GM23338 (cell line): ENCODE results near the gene PLA2G1B. TPM values are rescaled to one million over a fixed set of nuclear protein-coding genes. Genes with fewer than 3 reads are reported as not detected.

Source experiments
- ATAC-seq: fragments of 200-7000 bp; cut with Tn5 transposase; 3 replicates; pipeline ENCODE4 v1.9.1; 2020
- DNase-seq: peaks from one replicate; pipeline ENCODE4 v3.0.0-alpha.2; 2015; ENCODE audit warnings: low spot score
- H2AFZ ChIP-seq: fragments of 200-600 bp; sonication (generic); 2 replicates; pipeline ENCODE4 v1.8.0; 2016; ENCODE audit warnings: antibody characterized with exemption, mild to moderate bottlenecking, moderate library complexity
- H3F3A ChIP-seq: fragments of 200-600 bp; sonication (generic); replicated peaks from 2 replicates; pipeline ENCODE4 v1.8.0; 2017; ENCODE audit warnings: antibody characterized with exemption, mixed run types, low read depth
- H3K27ac ChIP-seq: fragments of 200-600 bp; sonication (generic); 2 replicates; pipeline ENCODE4 v1.6.1; 2016; ENCODE audit warnings: low read depth
- H3K27me3 ChIP-seq: fragments of 200-600 bp; sonication (generic); 2 replicates; pipeline ENCODE4 v1.8.0; 2016; ENCODE audit warnings: mild to moderate bottlenecking, mixed run types, moderate library complexity; ENCODE audit not compliant: insufficient read depth
- H3K36me3 ChIP-seq: fragments of 200-600 bp; sonication (generic); 2 replicates; pipeline ENCODE4 v1.8.0; 2016; ENCODE audit warnings: mild to moderate bottlenecking; ENCODE audit not compliant: insufficient read depth
- H3K4me1 ChIP-seq: fragments of 200-600 bp; sonication (generic); 2 replicates; pipeline ENCODE4 v1.8.0; 2016; ENCODE audit warnings: mild to moderate bottlenecking, moderate library complexity; ENCODE audit not compliant: insufficient read depth
- H3K4me2 ChIP-seq: fragments of 200-600 bp; sonication (generic); 2 replicates; pipeline ENCODE4 v1.7.1; 2017; ENCODE audit warnings: mixed run types
- H3K4me3 ChIP-seq: fragments of 200-600 bp; sonication (generic); 2 replicates; pipeline ENCODE4 v1.6.1; 2016; ENCODE audit warnings: mixed run types
- H3K79me2 ChIP-seq: fragments of 200-600 bp; sonication (generic); replicated peaks from 2 replicates; pipeline ENCODE4 v1.8.0; 2017; ENCODE audit warnings: mild to moderate bottlenecking; ENCODE audit not compliant: insufficient read depth
- H3K9me2 ChIP-seq: fragments of 200-600 bp; sonication (generic); 2 replicates; pipeline ENCODE4 v1.8.0; 2017; ENCODE audit not compliant: insufficient read depth
- H4K20me1 ChIP-seq: fragments of 200-600 bp; sonication (generic); replicated peaks from 2 replicates; pipeline ENCODE4 v1.8.0; 2017; ENCODE audit warnings: mild to moderate bottlenecking; ENCODE audit not compliant: insufficient read depth
- H3K27ac Mint-ChIP-seq: 2 replicates; pipeline ENCODE4 v1.8.0; 2020; ENCODE audit warnings: inconsistent platforms, mild to moderate bottlenecking, moderate library complexity, mixed read lengths
- H3K27me3 Mint-ChIP-seq: 3 replicates; pipeline ENCODE4 v1.8.0; 2022; ENCODE audit warnings: low read depth, mild to moderate bottlenecking, moderate library complexity, mixed read lengths, inconsistent platforms; ENCODE audit not compliant: insufficient read depth, poor library complexity
- H3K36me3 Mint-ChIP-seq: 3 replicates; pipeline ENCODE4 v1.8.0; 2021; ENCODE audit warnings: low read depth, mild to moderate bottlenecking, inconsistent platforms, moderate library complexity, mixed read lengths
- H3K4me1 Mint-ChIP-seq: 3 replicates; pipeline ENCODE4 v1.8.0; 2020; ENCODE audit warnings: mild to moderate bottlenecking, inconsistent platforms, mixed read lengths
- H3K4me3 Mint-ChIP-seq: 3 replicates; pipeline ENCODE4 v1.8.0; 2021; ENCODE audit warnings: moderate library complexity, mild to moderate bottlenecking, inconsistent platforms, mixed read lengths
- H3K9me3 Mint-ChIP-seq: 3 replicates; pipeline ENCODE4 v1.8.0; 2020; ENCODE audit warnings: moderate library complexity, mild to moderate bottlenecking, inconsistent platforms, mixed read lengths
- CREB1 ChIP-seq: fragments of 250-450 bp; sonication (Bioruptor Pico); IDR thresholded peaks from 2 replicates; pipeline ENCODE4 v1.5.0; 2020; ENCODE audit warnings: low read depth, mild to moderate bottlenecking, moderate library complexity
- EZH2 ChIP-seq: fragments of 200-600 bp; sonication (generic); IDR thresholded peaks from one replicate; pipeline ENCODE4 v1.8.0; 2017; ENCODE audit warnings: antibody characterized with exemption, mild to moderate bottlenecking, low read depth; ENCODE audit not compliant: unreplicated experiment
- EZH2phosphoT487 ChIP-seq: fragments of 200-600 bp; sonication (generic); IDR thresholded peaks from one replicate; pipeline ENCODE4 v1.8.1; 2018; ENCODE audit warnings: antibody characterized with exemption; ENCODE audit not compliant: unreplicated experiment
- JUNB ChIP-seq: IDR thresholded peaks from one replicate; pipeline ENCODE4 v1.6.1; 2016; ENCODE audit warnings: antibody characterized with exemption; ENCODE audit not compliant: unreplicated experiment
- NANOG ChIP-seq: IDR thresholded peaks from 2 replicates; pipeline ENCODE4 v1.6.1; 2016; ENCODE audit warnings: antibody characterized with exemption, borderline replicate concordance
- POLR2AphosphoS5 ChIP-seq: IDR thresholded peaks from 2 replicates; pipeline ENCODE4 v1.6.1; 2016; ENCODE audit warnings: antibody characterized with exemption, low read depth
- STAT1 ChIP-seq: IDR thresholded peaks from one replicate; pipeline ENCODE4 v1.6.1; 2016; ENCODE audit warnings: antibody characterized with exemption; ENCODE audit not compliant: unreplicated experiment
- ZNF114 ChIP-seq: fragments of 250-450 bp; sonication (Bioruptor Pico); IDR thresholded peaks from 2 replicates; pipeline ENCODE4 v1.5.0; 2020; ENCODE audit warnings: mild to moderate bottlenecking, moderate library complexity
- ZNF331 ChIP-seq: fragments of 250-450 bp; sonication (Bioruptor Pico); IDR thresholded peaks from 2 replicates; pipeline ENCODE4 v1.5.0; 2020; ENCODE audit warnings: low read depth, mild to moderate bottlenecking, moderate library complexity
- polyA plus RNA-seq: library from polyadenylated mRNA; unstranded; fragments of >200 nt; fragmentation: Nextera tagmentation; extraction: Ambion mirVana; gene quantifications from 2 replicates; pipeline ENCODE4 v1.2.1, GENCODE V29; 2016
- total RNA-seq: library from RNA; depleted of rRNA; stranded (reverse); fragments of >200 nt; shearing (Covaris generic); gene quantifications from 2 replicates; pipeline ENCODE4 v1.2.3, GENCODE V29; 2014
- TF ChIP-seq, protein P1 (sequence below): IDR thresholded peaks from one replicate; pipeline ENCODE4 v1.6.1; 2018; ENCODE audit warnings: antibody characterized with exemption; ENCODE audit not compliant: unreplicated experiment
- TF ChIP-seq, protein P2 (sequence below): IDR thresholded peaks from 2 replicates; pipeline ENCODE4 v1.6.1; 2016; ENCODE audit warnings: antibody characterized with exemption
- TF ChIP-seq, protein P3 (sequence below), 2 experiments: fragments of 200-600 bp in 1 of 2; sonication (generic) in 1 of 2; conservative IDR thresholded peaks; 2 replicates each; pipeline versions ENCODE4 v1.5.1 to v1.6.1; 2016 to 2017; ENCODE audit warnings: antibody characterized with exemption in 2 of 2, low read depth in 2 of 2, mild to moderate bottlenecking in 2 of 2, moderate library complexity in 1 of 2
- TF ChIP-seq, protein P4 (sequence below): fragments of 250-450 bp; sonication (Bioruptor Pico); IDR thresholded peaks from 2 replicates; pipeline ENCODE4 v1.5.0; 2020; ENCODE audit warnings: mild to moderate bottlenecking, moderate library complexity

Gene PLA2G1B
- total and polyA plus RNA-seq, 2 experiments from 2014 or later: not detected

DNA sequence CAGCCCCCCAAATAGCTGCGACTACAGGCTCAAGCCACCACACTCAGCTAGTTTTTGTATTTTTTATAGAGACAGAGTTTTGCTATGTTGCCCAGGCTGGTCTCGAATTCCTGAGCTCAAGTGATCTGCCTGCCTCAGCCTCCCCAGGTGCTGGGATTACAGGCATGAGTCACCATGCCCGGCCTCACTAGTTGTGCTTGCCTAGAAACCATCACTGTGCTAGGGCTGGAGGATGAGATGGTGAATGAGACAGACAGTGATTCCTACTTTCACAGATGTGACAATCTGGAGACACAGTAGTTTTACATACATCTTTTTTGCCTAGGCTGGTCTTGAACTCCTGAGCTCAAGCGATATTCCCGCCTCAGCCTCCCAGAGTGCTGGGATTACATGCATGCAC, 48.8 kb upstream of the PLA2G1B start:
- Mint-ChIP-seq H3K27ac (no peak overlapping the region), H3K4me1 (peaks cover 31% of the 10 kb centered on the region), H3K4me3 (no peak overlapping the region), H3K27me3 (peaks cover 9% of the 10 kb centered on the region), H3K9me3 (no peaks in the 10 kb centered on the region), H3K36me3 (no peaks in the 10 kb centered on the region)
- H3K9me2 ChIP-seq: no peaks in the 10 kb centered on the region
- no peaks in the 10 kb centered on the region for H3K79me2 ChIP-seq
- H3F3A ChIP-seq: peaks cover 7% of the 10 kb centered on the region; the same call in 1 of the 2 replicates
- H4K20me1 ChIP-seq: no peaks in the 10 kb centered on the region
- H3K27ac ChIP-seq: no peak overlapping the region
- peak; percentile 40 for ATAC-seq
- H3K4me3 ChIP-seq: no peak overlapping the region
- peaks cover 17% of the 10 kb centered on the region for H3K27me3 ChIP-seq
- peak overlapping the region; percentile 40 for H3K4me2 ChIP-seq
- H2AFZ ChIP-seq: no peak overlapping the region
- H3K36me3 ChIP-seq: no peaks in the 10 kb centered on the region
- TF ChIP-seq, protein P1, sequence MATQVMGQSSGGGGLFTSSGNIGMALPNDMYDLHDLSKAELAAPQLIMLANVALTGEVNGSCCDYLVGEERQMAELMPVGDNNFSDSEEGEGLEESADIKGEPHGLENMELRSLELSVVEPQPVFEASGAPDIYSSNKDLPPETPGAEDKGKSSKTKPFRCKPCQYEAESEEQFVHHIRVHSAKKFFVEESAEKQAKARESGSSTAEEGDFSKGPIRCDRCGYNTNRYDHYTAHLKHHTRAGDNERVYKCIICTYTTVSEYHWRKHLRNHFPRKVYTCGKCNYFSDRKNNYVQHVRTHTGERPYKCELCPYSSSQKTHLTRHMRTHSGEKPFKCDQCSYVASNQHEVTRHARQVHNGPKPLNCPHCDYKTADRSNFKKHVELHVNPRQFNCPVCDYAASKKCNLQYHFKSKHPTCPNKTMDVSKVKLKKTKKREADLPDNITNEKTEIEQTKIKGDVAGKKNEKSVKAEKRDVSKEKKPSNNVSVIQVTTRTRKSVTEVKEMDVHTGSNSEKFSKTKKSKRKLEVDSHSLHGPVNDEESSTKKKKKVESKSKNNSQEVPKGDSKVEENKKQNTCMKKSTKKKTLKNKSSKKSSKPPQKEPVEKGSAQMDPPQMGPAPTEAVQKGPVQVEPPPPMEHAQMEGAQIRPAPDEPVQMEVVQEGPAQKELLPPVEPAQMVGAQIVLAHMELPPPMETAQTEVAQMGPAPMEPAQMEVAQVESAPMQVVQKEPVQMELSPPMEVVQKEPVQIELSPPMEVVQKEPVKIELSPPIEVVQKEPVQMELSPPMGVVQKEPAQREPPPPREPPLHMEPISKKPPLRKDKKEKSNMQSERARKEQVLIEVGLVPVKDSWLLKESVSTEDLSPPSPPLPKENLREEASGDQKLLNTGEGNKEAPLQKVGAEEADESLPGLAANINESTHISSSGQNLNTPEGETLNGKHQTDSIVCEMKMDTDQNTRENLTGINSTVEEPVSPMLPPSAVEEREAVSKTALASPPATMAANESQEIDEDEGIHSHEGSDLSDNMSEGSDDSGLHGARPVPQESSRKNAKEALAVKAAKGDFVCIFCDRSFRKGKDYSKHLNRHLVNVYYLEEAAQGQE: no peak
- TF ChIP-seq ZNF331 (CRISPR knock-in tag) (no peak), POLR2AphosphoS5 (no peak), CREB1 (CRISPR knock-in tag) (no peak), NANOG (no peak), JUNB (no peak), ZNF114 (no peak), EZH2 (no peak), STAT1 (no peak), EZH2phosphoT487 (no peak)
- TF ChIP-seq, protein P2, sequence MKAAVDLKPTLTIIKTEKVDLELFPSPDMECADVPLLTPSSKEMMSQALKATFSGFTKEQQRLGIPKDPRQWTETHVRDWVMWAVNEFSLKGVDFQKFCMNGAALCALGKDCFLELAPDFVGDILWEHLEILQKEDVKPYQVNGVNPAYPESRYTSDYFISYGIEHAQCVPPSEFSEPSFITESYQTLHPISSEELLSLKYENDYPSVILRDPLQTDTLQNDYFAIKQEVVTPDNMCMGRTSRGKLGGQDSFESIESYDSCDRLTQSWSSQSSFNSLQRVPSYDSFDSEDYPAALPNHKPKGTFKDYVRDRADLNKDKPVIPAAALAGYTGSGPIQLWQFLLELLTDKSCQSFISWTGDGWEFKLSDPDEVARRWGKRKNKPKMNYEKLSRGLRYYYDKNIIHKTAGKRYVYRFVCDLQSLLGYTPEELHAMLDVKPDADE: no peak
- TF ChIP-seq, protein P3, sequence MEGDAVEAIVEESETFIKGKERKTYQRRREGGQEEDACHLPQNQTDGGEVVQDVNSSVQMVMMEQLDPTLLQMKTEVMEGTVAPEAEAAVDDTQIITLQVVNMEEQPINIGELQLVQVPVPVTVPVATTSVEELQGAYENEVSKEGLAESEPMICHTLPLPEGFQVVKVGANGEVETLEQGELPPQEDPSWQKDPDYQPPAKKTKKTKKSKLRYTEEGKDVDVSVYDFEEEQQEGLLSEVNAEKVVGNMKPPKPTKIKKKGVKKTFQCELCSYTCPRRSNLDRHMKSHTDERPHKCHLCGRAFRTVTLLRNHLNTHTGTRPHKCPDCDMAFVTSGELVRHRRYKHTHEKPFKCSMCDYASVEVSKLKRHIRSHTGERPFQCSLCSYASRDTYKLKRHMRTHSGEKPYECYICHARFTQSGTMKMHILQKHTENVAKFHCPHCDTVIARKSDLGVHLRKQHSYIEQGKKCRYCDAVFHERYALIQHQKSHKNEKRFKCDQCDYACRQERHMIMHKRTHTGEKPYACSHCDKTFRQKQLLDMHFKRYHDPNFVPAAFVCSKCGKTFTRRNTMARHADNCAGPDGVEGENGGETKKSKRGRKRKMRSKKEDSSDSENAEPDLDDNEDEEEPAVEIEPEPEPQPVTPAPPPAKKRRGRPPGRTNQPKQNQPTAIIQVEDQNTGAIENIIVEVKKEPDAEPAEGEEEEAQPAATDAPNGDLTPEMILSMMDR (conservative IDR thresholded peaks at IDR 0.05; ENCODE audit: low read depth in 2 of 2): no peak
- TF ChIP-seq, protein P4, sequence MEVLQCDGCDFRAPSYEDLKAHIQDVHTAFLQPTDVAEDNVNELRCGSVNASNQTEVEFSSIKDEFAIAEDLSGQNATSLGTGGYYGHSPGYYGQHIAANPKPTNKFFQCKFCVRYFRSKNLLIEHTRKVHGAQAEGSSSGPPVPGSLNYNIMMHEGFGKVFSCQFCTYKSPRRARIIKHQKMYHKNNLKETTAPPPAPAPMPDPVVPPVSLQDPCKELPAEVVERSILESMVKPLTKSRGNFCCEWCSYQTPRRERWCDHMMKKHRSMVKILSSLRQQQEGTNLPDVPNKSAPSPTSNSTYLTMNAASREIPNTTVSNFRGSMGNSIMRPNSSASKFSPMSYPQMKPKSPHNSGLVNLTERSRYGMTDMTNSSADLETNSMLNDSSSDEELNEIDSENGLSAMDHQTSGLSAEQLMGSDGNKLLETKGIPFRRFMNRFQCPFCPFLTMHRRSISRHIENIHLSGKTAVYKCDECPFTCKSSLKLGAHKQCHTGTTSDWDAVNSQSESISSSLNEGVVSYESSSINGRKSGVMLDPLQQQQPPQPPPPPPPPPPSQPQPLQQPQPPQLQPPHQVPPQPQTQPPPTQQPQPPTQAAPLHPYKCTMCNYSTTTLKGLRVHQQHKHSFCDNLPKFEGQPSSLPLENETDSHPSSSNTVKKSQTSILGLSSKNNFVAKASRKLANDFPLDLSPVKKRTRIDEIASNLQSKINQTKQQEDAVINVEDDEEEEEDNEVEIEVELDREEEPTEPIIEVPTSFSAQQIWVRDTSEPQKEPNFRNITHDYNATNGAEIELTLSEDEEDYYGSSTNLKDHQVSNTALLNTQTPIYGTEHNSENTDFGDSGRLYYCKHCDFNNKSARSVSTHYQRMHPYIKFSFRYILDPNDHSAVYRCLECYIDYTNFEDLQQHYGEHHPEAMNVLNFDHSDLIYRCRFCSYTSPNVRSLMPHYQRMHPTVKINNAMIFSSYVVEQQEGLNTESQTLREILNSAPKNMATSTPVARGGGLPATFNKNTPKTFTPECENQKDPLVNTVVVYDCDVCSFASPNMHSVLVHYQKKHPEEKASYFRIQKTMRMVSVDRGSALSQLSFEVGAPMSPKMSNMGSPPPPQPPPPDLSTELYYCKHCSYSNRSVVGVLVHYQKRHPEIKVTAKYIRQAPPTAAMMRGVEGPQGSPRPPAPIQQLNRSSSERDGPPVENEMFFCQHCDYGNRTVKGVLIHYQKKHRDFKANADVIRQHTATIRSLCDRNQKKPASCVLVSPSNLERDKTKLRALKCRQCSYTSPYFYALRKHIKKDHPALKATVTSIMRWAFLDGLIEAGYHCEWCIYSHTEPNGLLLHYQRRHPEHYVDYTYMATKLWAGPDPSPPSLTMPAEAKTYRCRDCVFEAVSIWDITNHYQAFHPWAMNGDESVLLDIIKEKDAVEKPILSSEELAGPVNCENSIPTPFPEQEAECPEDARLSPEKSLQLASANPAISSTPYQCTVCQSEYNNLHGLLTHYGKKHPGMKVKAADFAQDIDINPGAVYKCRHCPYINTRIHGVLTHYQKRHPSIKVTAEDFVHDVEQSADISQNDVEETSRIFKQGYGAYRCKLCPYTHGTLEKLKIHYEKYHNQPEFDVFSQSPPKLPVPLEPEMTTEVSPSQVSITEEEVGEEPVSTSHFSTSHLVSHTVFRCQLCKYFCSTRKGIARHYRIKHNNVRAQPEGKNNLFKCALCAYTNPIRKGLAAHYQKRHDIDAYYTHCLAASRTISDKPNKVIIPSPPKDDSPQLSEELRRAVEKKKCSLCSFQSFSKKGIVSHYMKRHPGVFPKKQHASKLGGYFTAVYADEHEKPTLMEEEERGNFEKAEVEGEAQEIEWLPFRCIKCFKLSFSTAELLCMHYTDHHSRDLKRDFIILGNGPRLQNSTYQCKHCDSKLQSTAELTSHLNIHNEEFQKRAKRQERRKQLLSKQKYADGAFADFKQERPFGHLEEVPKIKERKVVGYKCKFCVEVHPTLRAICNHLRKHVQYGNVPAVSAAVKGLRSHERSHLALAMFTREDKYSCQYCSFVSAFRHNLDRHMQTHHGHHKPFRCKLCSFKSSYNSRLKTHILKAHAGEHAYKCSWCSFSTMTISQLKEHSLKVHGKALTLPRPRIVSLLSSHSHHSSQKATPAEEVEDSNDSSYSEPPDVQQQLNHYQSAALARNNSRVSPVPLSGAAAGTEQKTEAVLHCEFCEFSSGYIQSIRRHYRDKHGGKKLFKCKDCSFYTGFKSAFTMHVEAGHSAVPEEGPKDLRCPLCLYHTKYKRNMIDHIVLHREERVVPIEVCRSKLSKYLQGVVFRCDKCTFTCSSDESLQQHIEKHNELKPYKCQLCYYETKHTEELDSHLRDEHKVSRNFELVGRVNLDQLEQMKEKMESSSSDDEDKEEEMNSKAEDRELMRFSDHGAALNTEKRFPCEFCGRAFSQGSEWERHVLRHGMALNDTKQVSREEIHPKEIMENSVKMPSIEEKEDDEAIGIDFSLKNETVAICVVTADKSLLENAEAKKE (CRISPR knock-in tag): no peak
- peaks cover 28% of the 10 kb centered on the region for H3K4me1 ChIP-seq
- DNase-seq: no peak
